WTC11 (cell line): ENCODE measurements around the gene UBAP1.

Experiments used
- ATF2 ChIP-seq: sonication (generic); formaldehyde crosslinking; IDR thresholded peaks from 2 replicates; pipeline ENCODE4 v1.8.1; 2022; ENCODE audit warnings: low read depth, missing genetic modification reagents, borderline replicate concordance
- ATF3 ChIP-seq: sonication (generic); formaldehyde crosslinking; conservative IDR thresholded peaks from 2 replicates; pipeline ENCODE4 v1.8.1; 2022; ENCODE audit warnings: mild to moderate bottlenecking, missing genetic modification reagents
- CTCF ChIP-seq: fragments of 200-600 bp; IDR thresholded peaks from 2 replicates; pipeline ENCODE4 v1.8.0; 2022; ENCODE audit warnings: antibody characterized with exemption
- ELF4 ChIP-seq: sonication (generic); formaldehyde crosslinking; IDR thresholded peaks from 2 replicates; pipeline ENCODE4 v1.8.1; 2022; ENCODE audit warnings: low read depth, mild to moderate bottlenecking, moderate library complexity, missing genetic modification reagents
- ESRRA ChIP-seq: sonication (generic); formaldehyde crosslinking; IDR thresholded peaks from 2 replicates; pipeline ENCODE4 v1.8.1; 2022; ENCODE audit warnings: mild to moderate bottlenecking, missing genetic modification reagents, borderline replicate concordance
- IRF2 ChIP-seq: sonication (generic); formaldehyde crosslinking; IDR thresholded peaks from 2 replicates; pipeline ENCODE4 v1.8.0; 2022; ENCODE audit warnings: low read depth, missing genetic modification reagents, borderline replicate concordance
- NR3C1 ChIP-seq: sonication (generic); formaldehyde crosslinking; conservative IDR thresholded peaks from 2 replicates; pipeline ENCODE4 v1.8.1; 2023; ENCODE audit warnings: low read depth, mild to moderate bottlenecking, missing genetic modification reagents
- ZNF263 ChIP-seq: sonication (generic); formaldehyde crosslinking; IDR thresholded peaks from 2 replicates; pipeline ENCODE4 v1.8.1; 2022; ENCODE audit warnings: low read depth, mild to moderate bottlenecking, moderate library complexity, missing genetic modification reagents

- no peak for TF ChIP-seq CTCF
- TF ChIP-seq ESRRA (CRISPR knock-in tag): no peak
- TF ChIP-seq ATF2: no peak
- TF ChIP-seq ZNF263 (CRISPR knock-in tag): no peak
- TF ChIP-seq ELF4: no peak
- TF ChIP-seq ATF3 (CRISPR knock-in tag): no peak
- no peak for TF ChIP-seq IRF2
- TF ChIP-seq NR3C1 (CRISPR knock-in tag): no peak
These were observed at the start of gene UBAP1 for GRCh38 chr9:34178436-34179212.
